Small intestine (tissue), 16 donors: ENCODE results near the gene ZNF235. TPM values are rescaled to one million over a fixed set of nuclear protein-coding genes. Genes with fewer than 3 reads are reported as not detected.
"Not testable (repeated sequence)": the region's sequence is repeated elsewhere in the genome, so short reads cannot be mapped to it uniquely, and the experiment has no call there.

Source experiments
- DNase-seq, 2 donors: peaks; one replicate each; pipeline versions ENCODE4 v3.0.0 to v3.0.0-alpha.2; 2013
- FAIRE-seq: peaks from 2 replicates; lab custom pipeline; 2012; peaks lifted over from hg19 to GRCh38; lab: Jason Lieb, UNC
- H3K27ac ChIP-seq, 3 donors: one replicate each; pipeline ENCODE4 v1.5.1; 2013; ENCODE audit warnings: low read length in 2 of 3, mild to moderate bottlenecking in 2 of 3, control low read depth in 1 of 3, inconsistent platforms in 1 of 3, low read depth in 1 of 3, moderate library complexity in 1 of 3
- H3K27me3 ChIP-seq, 3 donors: one replicate each; pipeline ENCODE4 v1.6.1; 2013; ENCODE audit warnings: low read length in 3 of 3, inconsistent platforms in 1 of 3; ENCODE audit not compliant: control insufficient read depth in 3 of 3, insufficient read depth in 3 of 3
- H3K36me3 ChIP-seq, 3 donors: one replicate each; pipeline ENCODE4 v1.6.1; 2013; ENCODE audit warnings: low read length in 3 of 3, inconsistent platforms in 1 of 3, low read depth in 1 of 3, mild to moderate bottlenecking in 1 of 3, moderate library complexity in 1 of 3; ENCODE audit not compliant: control insufficient read depth in 3 of 3, insufficient read depth in 2 of 3
- H3K4me1 ChIP-seq, 3 donors: one replicate each; pipeline ENCODE4 v1.6.1; 2013; ENCODE audit warnings: low read length in 2 of 3, inconsistent platforms in 1 of 3, low read depth in 1 of 3, mild to moderate bottlenecking in 1 of 3, moderate library complexity in 1 of 3; ENCODE audit not compliant: control insufficient read depth in 3 of 3, insufficient read depth in 2 of 3
- H3K4me3 ChIP-seq, 3 donors: one replicate each; pipeline ENCODE4 v1.5.1; 2013; ENCODE audit warnings: low read length in 3 of 3, control low read depth in 1 of 3, inconsistent platforms in 1 of 3, low read depth in 1 of 3, mild to moderate bottlenecking in 1 of 3, moderate library complexity in 1 of 3
- H3K9me3 ChIP-seq, 2 donors: one replicate each; pipeline ENCODE4 v1.6.1; 2013; ENCODE audit warnings: low read depth in 1 of 2, low read length in 1 of 2; ENCODE audit not compliant: control insufficient read depth in 2 of 2, insufficient read depth in 1 of 2
- WGBS, 3 donors: extraction: QIAGEN DNeasy Blood & Tissue Kit; methylation state at CpG; one replicate each; pipeline ENCODE4 v1.1.7; 2013; 5-methylcytosine and 5-hydroxymethylcytosine counted together
- long read RNA-seq, 10 donors: transcript quantifications; one replicate each; lab custom pipeline, GENCODE V29; 2026
- polyA plus RNA-seq, 4 donors: library from polyadenylated mRNA; stranded (reverse) in 3 of 4; unstranded in 1 of 4; fragments of 200-250 nt in 3 of 4; fragments of 120-200 nt in 1 of 4; gene quantifications; one replicate each; pipeline versions ENCODE4 v1.2.1 to v1.2.3, GENCODE V29; 2013
- donor health status: healthy with polysubstance abuse.
- donor health status: control.
- donor health status: control.
- donor health status: Bipolar disorder and iron deficiency.
- donor health status: healthy.

Gene ZNF235
- polyA plus RNA-seq = 1 to 10 TPM; 1.8 to 7.8 (median 2.9) TPM
- long read RNA-seq, donor 1, full-length matches to known transcripts = 4 of 4 reads
- long read RNA-seq, donor 1, partial matches to known transcripts = 0 of 4 reads
- long read RNA-seq, donor 1, other reads (novel, unspliced or antisense) = 0 of 4 reads
- long read RNA-seq, donor 2, full-length matches to known transcripts = 3 of 3 reads
- long read RNA-seq, donor 2, partial matches to known transcripts = 0 of 3 reads
- long read RNA-seq, donor 2, other reads (novel, unspliced or antisense) = 0 of 3 reads
- long read RNA-seq, donor 3, full-length matches to known transcripts = 2 of 2 reads
- long read RNA-seq, donor 3, partial matches to known transcripts = 0 of 2 reads
- long read RNA-seq, donor 3, other reads (novel, unspliced or antisense) = 0 of 2 reads
- long read RNA-seq, donor 4 = 0 reads
- long read RNA-seq, donor 5, partial matches to known transcripts = 0 of 1 reads
- long read RNA-seq, donor 5, other reads (novel, unspliced or antisense) = 0 of 1 reads
- long read RNA-seq, donor 6, full-length matches to known transcripts = 3 of 3 reads
- long read RNA-seq, donor 6, partial matches to known transcripts = 0 of 3 reads
- long read RNA-seq, donor 6, other reads (novel, unspliced or antisense) = 0 of 3 reads
- long read RNA-seq, donor 7, full-length matches to known transcripts = 6 of 6 reads
- long read RNA-seq, donor 7, partial matches to known transcripts = 0 of 6 reads
- long read RNA-seq, donor 7, other reads (novel, unspliced or antisense) = 0 of 6 reads
- long read RNA-seq, donor 8 = 0 reads
- long read RNA-seq, donor 9, full-length matches to known transcripts = 2 of 2 reads
- long read RNA-seq, donor 9, partial matches to known transcripts = 0 of 2 reads
- long read RNA-seq, donor 9, other reads (novel, unspliced or antisense) = 0 of 2 reads
- long read RNA-seq, donor 10, full-length matches to known transcripts = 3 of 3 reads
- long read RNA-seq, donor 10, partial matches to known transcripts = 0 of 3 reads
- long read RNA-seq, donor 10, other reads (novel, unspliced or antisense) = 0 of 3 reads

DNA sequence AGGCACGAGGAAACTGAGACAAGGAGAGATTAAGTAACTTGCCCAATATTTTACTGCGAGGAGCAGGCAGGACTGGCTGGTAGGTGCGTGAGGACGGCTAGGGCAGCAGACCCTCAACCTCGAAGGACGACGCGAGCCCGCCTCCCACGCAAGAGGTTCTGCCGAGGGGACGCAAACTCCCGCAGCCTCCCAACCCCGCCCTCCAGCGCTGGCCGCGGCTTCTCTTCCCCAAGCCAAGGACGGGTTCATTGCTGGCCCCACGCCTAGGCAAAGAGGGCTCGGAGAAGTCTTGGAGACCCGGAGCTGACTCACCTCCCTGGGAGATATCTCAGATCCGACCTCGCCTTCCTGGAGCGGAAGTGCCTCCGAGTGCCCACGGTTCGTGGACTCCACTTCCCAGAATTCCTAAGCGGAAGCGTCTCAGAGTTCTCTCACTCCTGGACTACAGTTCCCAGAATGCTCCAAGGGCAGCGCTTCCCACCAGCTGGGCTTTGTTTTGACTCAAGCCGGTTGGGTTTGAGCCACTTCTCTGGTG is at the start of gene ZNF235:
Gene ZNF235, minus strand, starts transcription at position 367 of the 535 bp plus-strand sequence. CDS start 1,621 bp downstream, outside the sequence.
- FAIRE-seq = peak; percentile 19

DNA sequence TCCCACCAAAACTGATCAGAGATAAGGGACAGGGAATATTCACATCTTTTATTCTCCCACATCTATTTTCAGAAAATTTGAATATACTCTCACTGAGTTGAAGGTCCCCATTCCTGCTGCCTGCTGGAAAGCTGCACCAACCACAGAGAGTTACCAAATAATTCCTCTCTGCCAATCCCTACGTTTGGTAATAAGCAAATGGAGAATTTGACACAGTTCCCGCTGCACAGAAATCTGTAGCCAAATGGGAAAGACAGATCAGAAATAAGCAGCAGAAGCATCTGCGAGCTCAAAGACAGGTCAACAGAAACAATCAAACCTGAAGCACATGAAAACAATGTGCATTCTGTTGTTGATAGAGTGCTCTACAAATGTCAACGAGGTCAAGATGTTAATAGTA is 41.7 kb upstream of the ZNF235 start:
- H3K4me3 ChIP-seq = no peak overlapping the region
- H3K27ac ChIP-seq = no peak overlapping the region
- DNase-seq = no peak
- H3K36me3 ChIP-seq = peaks cover 0 to 9% (median 4%) of the 10 kb centered on the region in 3 donors
- H3K27me3 ChIP-seq = no peaks in the 10 kb centered on the region
- WGBS, 3 donors = 85 to 90% (median 87%) methylated on average over 4 of the region's 4 CpGs
- H3K4me1 ChIP-seq = no peaks in the 10 kb centered on the region
- FAIRE-seq = no peak
- peaks cover 6 to 47% of the 10 kb centered on the region in 2 donors for H3K9me3 ChIP-seq

More for the DNA sequence above, at the start of gene ZNF235:
- WGBS, 3 donors = 0 to 1% (median 1%) methylated on average over 30 to 31 of the region's 31 CpGs
- Histone ChIP-seq H3K27ac (peak within 1 kb of the TSS; percentile 75 to 87 (median 76)), H3K4me3 (peak within 1 kb of the TSS; percentile 63 to 82 (median 70)), H3K4me1 (peaks cover 0 to 2% (median 1%) of the 10 kb centered on the region in 3 donors), H3K9me3 (peaks cover 0 to 22% of the 10 kb centered on the region in 2 donors), H3K27me3 (no peaks in the 10 kb centered on the region), H3K36me3 (peaks cover 3 to 10% (median 4%) of the 10 kb centered on the region in 3 donors)
- DNase-seq = peak; percentile 96 to 98

GRCh38 chr19:44345959-44346358 is 41.1 kb upstream of the ZNF235 start:
- 92 to 96% (median 92%) methylated on average over 4 of the region's 4 CpGs for WGBS, 3 donors
- Histone ChIP-seq H3K4me3 (no peak overlapping the region), H3K9me3 (peaks cover 6 to 47% of the 10 kb centered on the region in 2 donors), H3K27ac (no peak overlapping the region), H3K36me3 (peaks cover 0 to 9% (median 5%) of the 10 kb centered on the region in 3 donors), H3K27me3 (no peaks in the 10 kb centered on the region), H3K4me1 (no peaks in the 10 kb centered on the region)
- DNase-seq (no peak), FAIRE-seq (no peak)

DNA sequence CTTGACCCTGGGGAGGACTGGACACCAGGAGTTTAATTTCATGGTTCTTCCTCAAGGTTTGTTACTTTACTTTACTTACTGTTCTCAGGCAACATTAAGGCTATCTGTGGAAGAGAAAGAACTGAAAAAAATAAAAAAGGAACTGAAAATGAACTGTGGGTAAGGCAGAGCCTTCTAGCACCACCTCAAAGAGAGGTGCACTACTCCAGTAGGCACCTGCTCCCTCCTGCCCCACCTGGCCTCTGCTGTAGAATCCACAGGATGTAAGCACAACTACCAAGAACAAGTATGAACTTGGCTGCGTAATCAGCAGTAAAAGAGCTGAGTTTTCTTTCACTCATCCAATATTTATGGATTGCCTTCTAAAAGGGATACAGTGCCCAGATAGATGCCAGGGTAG is 39.4 kb upstream of the ZNF235 start:
- H3K36me3 ChIP-seq = peaks cover 4 to 16% (median 11%) of the 10 kb centered on the region in 3 donors
- H3K4me3 ChIP-seq = no peak overlapping the region
- 53 to 70% (median 61%) methylated on average over 1 of the region's 1 CpG for WGBS, 3 donors
- no peaks in the 10 kb centered on the region for H3K4me1 ChIP-seq
- FAIRE-seq = no peak
- H3K27me3 ChIP-seq = no peaks in the 10 kb centered on the region
- DNase-seq = no peak
- no peak overlapping the region for H3K27ac ChIP-seq
- peaks cover 6 to 59% of the 10 kb centered on the region in 2 donors for H3K9me3 ChIP-seq

GRCh38 chr19:44341794-44342193 is 37.0 kb upstream of the ZNF235 start:
- H3K36me3 ChIP-seq = peaks cover 8 to 21% (median 12%) of the 10 kb centered on the region in 3 donors
- 80 to 83% (median 83%) methylated on average over 2 of the region's 2 CpGs for WGBS, 3 donors
- peaks cover 6 to 67% of the 10 kb centered on the region in 2 donors for H3K9me3 ChIP-seq
- H3K27ac ChIP-seq = no peak overlapping the region
- DNase-seq = no peak
- no peak overlapping the region for H3K4me3 ChIP-seq
- no peaks in the 10 kb centered on the region for H3K4me1 ChIP-seq
- no peak for FAIRE-seq
- H3K27me3 ChIP-seq = no peaks in the 10 kb centered on the region

GRCh38 chr19:44334639-44335038 is 29.8 kb upstream of the ZNF235 start:
- 59 to 71% (median 61%) methylated on average over 3 of the region's 3 CpGs for WGBS, 3 donors
- peaks cover 29 to 43% (median 34%) of the 10 kb centered on the region in 3 donors for H3K36me3 ChIP-seq

DNA sequence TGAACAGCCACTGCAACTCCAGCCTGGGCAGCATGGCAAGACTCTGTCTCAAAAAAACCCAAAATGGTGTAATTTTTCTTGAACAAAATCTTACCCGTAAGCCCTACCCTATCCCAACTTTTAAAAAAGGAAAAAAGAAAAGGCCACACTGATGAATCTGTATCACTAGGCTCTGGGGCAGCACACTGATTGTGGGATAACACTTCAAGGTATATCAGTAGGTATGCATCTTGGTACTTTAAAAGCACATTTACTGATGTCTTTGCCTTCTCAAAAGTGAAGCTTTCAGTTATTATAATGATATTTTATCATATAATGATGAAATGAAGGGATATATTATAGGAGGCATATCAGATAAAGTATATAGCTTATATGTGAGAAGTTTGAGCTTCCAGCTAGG is 27.3 kb upstream of the ZNF235 start:
- Histone ChIP-seq H3K27me3 (no peaks in the 10 kb centered on the region), H3K36me3 (peaks cover 24 to 55% (median 29%) of the 10 kb centered on the region in 3 donors), H3K27ac (no peak overlapping the region), H3K4me1 (no peaks in the 10 kb centered on the region), H3K9me3 (peaks cover 4 to 64% of the 10 kb centered on the region in 2 donors), H3K4me3 (no peak overlapping the region)
- DNase-seq (no peak), FAIRE-seq (no peak)
- WGBS, 3 donors = 95 to 100% (median 95%) methylated on average over 1 of the region's 1 CpG

More at GRCh38 chr19:44334639-44335038, 29.8 kb upstream of the ZNF235 start:
- not testable (repeated sequence) for H3K4me3 ChIP-seq, H3K27ac ChIP-seq, FAIRE-seq, DNase-seq, H3K27me3 ChIP-seq, H3K4me1 ChIP-seq
- peaks cover 4 to 67% of the 10 kb centered on the region in 2 donors for H3K9me3 ChIP-seq
